ENCODE data around the gene CAMK1D.

CAMK1D gene

GRCh38 chr10:12341526-12341925 is 7.8 kb upstream of the CAMK1D start:
- Histone ChIP-seq H2BK5ac (ENCODE audit: low read length) (no peak overlapping the region), H3K36me3 (ENCODE audit: control insufficient read depth, insufficient read depth, low read length) (no peaks in the 10 kb centered on the region), H2AK5ac (ENCODE audit: low read length) (no peak overlapping the region), H4K5ac (ENCODE audit: low read length) (no peak overlapping the region), H2BK15ac (replicated peaks; ENCODE audit: low read depth) (no peak overlapping the region), H3K18ac (ENCODE audit: low read length) (no peak overlapping the region), H3K4me3 (ENCODE audit: low read length) (no peak overlapping the region), H3K9ac (ENCODE audit: low read length) (no peak overlapping the region), H3K56ac (ENCODE audit: low read length) (no peak overlapping the region), H4K8ac (ENCODE audit: low read depth, low read length) (no peak overlapping the region), H3K4ac (ENCODE audit: low read depth, low read length) (no peak overlapping the region), H2BK120ac (ENCODE audit: low read depth, low read length) (no peak overlapping the region), H3K79me2 (ENCODE audit: control insufficient read depth, insufficient read depth, low read length) (no peaks in the 10 kb centered on the region), H3K23ac (ENCODE audit: low read length) (no peak overlapping the region), H3K4me2 (ENCODE audit: low read length) (no peak overlapping the region), H3K4me1 (ENCODE audit: control insufficient read depth, low read depth, low read length) (no peaks in the 10 kb centered on the region), H3K79me1 (ENCODE audit: low read length) (no peaks in the 10 kb centered on the region), H3K27ac (ENCODE audit: low read depth, low read length) (no peak overlapping the region), H3K27me3 (ENCODE audit: insufficient read depth, low read length, poor library complexity) (no peaks in the 10 kb centered on the region)
- no peak for DNase-seq
- WGBS (ENCODE audit: extremely low coverage, insufficient coverage, low lambda C conversion rate), result no CpG with 5 or more reads among the region's 6 CpGs

- no peak overlapping the region for H4K5ac ChIP-seq (ENCODE audit: low read length)
- no peaks in the 10 kb centered on the region for H3K27me3 ChIP-seq (ENCODE audit: insufficient read depth, low read length, poor library complexity)
- H2BK15ac ChIP-seq (replicated peaks; ENCODE audit: low read depth), result no peak overlapping the region
- no peak overlapping the region for H3K4ac ChIP-seq (ENCODE audit: low read depth, low read length)
- H3K4me3 ChIP-seq (ENCODE audit: low read length), result no peak overlapping the region
- no peak overlapping the region for H2BK5ac ChIP-seq (ENCODE audit: low read length)
- no peak overlapping the region for H4K8ac ChIP-seq (ENCODE audit: low read depth, low read length)
- H3K36me3 ChIP-seq (ENCODE audit: control insufficient read depth, insufficient read depth, low read length), result no peaks in the 10 kb centered on the region
- no peaks in the 10 kb centered on the region for H3K4me1 ChIP-seq (ENCODE audit: control insufficient read depth, low read depth, low read length)
- WGBS (ENCODE audit: extremely low coverage, insufficient coverage, low lambda C conversion rate), result no CpG with 5 or more reads among the region's 3 CpGs
- no peak overlapping the region for H3K56ac ChIP-seq (ENCODE audit: low read length)
- no peak overlapping the region for H3K23ac ChIP-seq (ENCODE audit: low read length)
- no peak overlapping the region for H3K18ac ChIP-seq (ENCODE audit: low read length)
- H3K79me2 ChIP-seq (ENCODE audit: control insufficient read depth, insufficient read depth, low read length), result no peaks in the 10 kb centered on the region
- no peak overlapping the region for H3K27ac ChIP-seq (ENCODE audit: low read depth, low read length)
- no peak overlapping the region for H2BK120ac ChIP-seq (ENCODE audit: low read depth, low read length)
- H3K9ac ChIP-seq (ENCODE audit: low read length), result no peak overlapping the region
- DNase-seq, result no peak
- H3K4me2 ChIP-seq (ENCODE audit: low read length), result no peak overlapping the region
- H3K79me1 ChIP-seq (ENCODE audit: low read length), result no peaks in the 10 kb centered on the region
- no peak overlapping the region for H2AK5ac ChIP-seq (ENCODE audit: low read length)
Observed at GRCh38 chr10:12344375-12345110, 4.8 kb upstream of the CAMK1D start.

- Histone ChIP-seq H3K4me1 (ENCODE audit: control insufficient read depth, low read depth, low read length) (peaks cover 5% of the 10 kb centered on the region), H3K36me3 (ENCODE audit: control insufficient read depth, insufficient read depth, low read length) (no peaks in the 10 kb centered on the region), H3K27me3 (ENCODE audit: insufficient read depth, low read length, poor library complexity) (no peaks in the 10 kb centered on the region), H3K9ac (ENCODE audit: low read length) (no peak overlapping the region), H4K5ac (ENCODE audit: low read length) (no peak overlapping the region), H3K79me2 (ENCODE audit: control insufficient read depth, insufficient read depth, low read length) (no peaks in the 10 kb centered on the region), H2BK120ac (ENCODE audit: low read depth, low read length) (no peak overlapping the region), H2BK15ac (replicated peaks; ENCODE audit: low read depth) (no peak overlapping the region), H4K8ac (ENCODE audit: low read depth, low read length) (no peak overlapping the region), H3K23ac (ENCODE audit: low read length) (no peak overlapping the region), H3K4me2 (ENCODE audit: low read length) (no peak overlapping the region), H3K18ac (ENCODE audit: low read length) (no peak overlapping the region), H3K4ac (ENCODE audit: low read depth, low read length) (no peak overlapping the region), H3K27ac (ENCODE audit: low read depth, low read length) (no peak overlapping the region), H3K56ac (ENCODE audit: low read length) (no peak overlapping the region), H2AK5ac (ENCODE audit: low read length) (no peak overlapping the region), H3K79me1 (ENCODE audit: low read length) (no peaks in the 10 kb centered on the region), H2BK5ac (ENCODE audit: low read length) (no peak overlapping the region), H3K4me3 (ENCODE audit: low read length) (no peak overlapping the region)
- DNase-seq, result no peak
- no CpG with 5 or more reads among the region's 10 CpGs for WGBS (ENCODE audit: extremely low coverage, insufficient coverage, low lambda C conversion rate)
Observed at GRCh38 chr10:12346707-12347106, 2.6 kb upstream of the CAMK1D start.

GRCh38 chr10:12348294-12348869 is 965 bp upstream of the CAMK1D start:
- H3K36me3 ChIP-seq (ENCODE audit: control insufficient read depth, insufficient read depth, low read length), result no peaks in the 10 kb centered on the region
- no peak overlapping the region for H2BK15ac ChIP-seq (replicated peaks; ENCODE audit: low read depth)
- peaks cover 6% of the 10 kb centered on the region for H3K4me1 ChIP-seq (ENCODE audit: control insufficient read depth, low read depth, low read length)
- H3K56ac ChIP-seq (ENCODE audit: low read length), result peak overlapping the region; percentile 60
- WGBS (ENCODE audit: extremely low coverage, insufficient coverage, low lambda C conversion rate), result no CpG with 5 or more reads among the region's 24 CpGs
- H3K27ac ChIP-seq (ENCODE audit: low read depth, low read length), result no peak overlapping the region
- no peak for DNase-seq
- no peak overlapping the region for H3K23ac ChIP-seq (ENCODE audit: low read length)
- H2BK5ac ChIP-seq (ENCODE audit: low read length), result no peak overlapping the region
- H3K9ac ChIP-seq (ENCODE audit: low read length), result peak overlapping the region; percentile 55
- no peak overlapping the region for H2AK5ac ChIP-seq (ENCODE audit: low read length)
- no peak overlapping the region for H3K4ac ChIP-seq (ENCODE audit: low read depth, low read length)
- no peak overlapping the region for H2BK120ac ChIP-seq (ENCODE audit: low read depth, low read length)
- H3K18ac ChIP-seq (ENCODE audit: low read length), result peak overlapping the region; percentile 98
- H3K4me3 ChIP-seq (ENCODE audit: low read length), result peak overlapping the region; percentile 35
- no peaks in the 10 kb centered on the region for H3K79me1 ChIP-seq (ENCODE audit: low read length)
- no peaks in the 10 kb centered on the region for H3K27me3 ChIP-seq (ENCODE audit: insufficient read depth, low read length, poor library complexity)
- H4K8ac ChIP-seq (ENCODE audit: low read depth, low read length), result no peak overlapping the region
- H3K4me2 ChIP-seq (ENCODE audit: low read length), result peak overlapping the region; percentile 84
- H4K5ac ChIP-seq (ENCODE audit: low read length), result no peak overlapping the region
- H3K79me2 ChIP-seq (ENCODE audit: control insufficient read depth, insufficient read depth, low read length), result no peaks in the 10 kb centered on the region

GRCh38 chr10:12349629-12350166 is 351 bp downstream of the CAMK1D start:
- Histone ChIP-seq H4K5ac (ENCODE audit: low read length) (no peak overlapping the region), H4K8ac (ENCODE audit: low read depth, low read length) (no peak overlapping the region), H3K79me1 (ENCODE audit: low read length) (peaks cover 2% of the 10 kb centered on the region), H2BK15ac (replicated peaks; ENCODE audit: low read depth) (peak overlapping the region; percentile 10), H3K23ac (ENCODE audit: low read length) (no peak overlapping the region), H3K56ac (ENCODE audit: low read length) (peak overlapping the region; percentile 89), H3K4me1 (ENCODE audit: control insufficient read depth, low read depth, low read length) (peaks cover 7% of the 10 kb centered on the region), H3K18ac (ENCODE audit: low read length) (peak overlapping the region; percentile 98), H3K4me2 (ENCODE audit: low read length) (peak overlapping the region; percentile 98), H3K9ac (ENCODE audit: low read length) (peak overlapping the region; percentile 71), H2AK5ac (ENCODE audit: low read length) (no peak overlapping the region), H3K79me2 (ENCODE audit: control insufficient read depth, insufficient read depth, low read length) (no peaks in the 10 kb centered on the region), H2BK120ac (ENCODE audit: low read depth, low read length) (peak overlapping the region; percentile 69), H3K4me3 (ENCODE audit: low read length) (peak overlapping the region; percentile 64), H3K4ac (ENCODE audit: low read depth, low read length) (no peak overlapping the region), H3K36me3 (ENCODE audit: control insufficient read depth, insufficient read depth, low read length) (no peaks in the 10 kb centered on the region), H3K27ac (ENCODE audit: low read depth, low read length) (no peak overlapping the region), H3K27me3 (ENCODE audit: insufficient read depth, low read length, poor library complexity) (no peaks in the 10 kb centered on the region), H2BK5ac (ENCODE audit: low read length) (no peak overlapping the region)
- WGBS (ENCODE audit: extremely low coverage, insufficient coverage, low lambda C conversion rate), result no CpG with 5 or more reads among the region's 73 CpGs
- no peak for DNase-seq
